HEK293 (cell line): ENCODE measurements around the gene WDR72.

Experiments used
- CTCF ChIA-PET: fragments of 350-600 bp; formaldehyde crosslinking; extraction: SDS; loops from one replicate; lab custom pipeline; 2021; ENCODE audit warnings: antibody characterized with exemption; lab: Yijun Ruan, JAX
- POLR2A ChIA-PET: fragments of 300-600 bp; formaldehyde crosslinking; extraction: SDS; loops from one replicate; lab custom pipeline; 2020; ENCODE audit warnings: antibody characterized with exemption, inconsistent platforms; lab: Yijun Ruan, JAX
- H3K27ac ChIP-seq: fragments of 200-500 bp; sonication (Bioruptor generic); 2 replicates; pipeline ENCODE4 v1.5.1; 2014; ENCODE audit warnings: low read depth, low read length, control low read depth, inconsistent platforms; ENCODE audit errors: extremely low read depth
- H3K36me3 ChIP-seq, 2 experiments: fragments of 200-500 bp in 1 of 2; sonication (Bioruptor generic) in 1 of 2; 1 replicate in 1 of 2; 2 replicates in 1 of 2; pipeline ENCODE4 v1.5.1; 2014 to 2017; ENCODE audit warnings: inconsistent platforms in 2 of 2, low read length in 2 of 2; ENCODE audit not compliant: control insufficient read depth in 2 of 2, insufficient read depth in 1 of 2
- H3K4me1 ChIP-seq: fragments of 200-500 bp; sonication (Bioruptor generic); 2 replicates; pipeline ENCODE4 v1.5.1; 2014; ENCODE audit warnings: mild to moderate bottlenecking, low read length, inconsistent platforms; ENCODE audit not compliant: control insufficient read depth, insufficient read depth
- H3K4me3 ChIP-seq: 2 replicates; pipeline ENCODE4 v1.5.1; 2011; ENCODE audit warnings: low read depth, mild to moderate bottlenecking, control low read depth, low read length, moderate library complexity
- H3K9me3 ChIP-seq: fragments of 200-500 bp; sonication (Bioruptor generic); 2 replicates; pipeline ENCODE4 v1.5.1; 2014; ENCODE audit warnings: low read depth, low read length, inconsistent platforms; ENCODE audit not compliant: control insufficient read depth, insufficient read depth
- AEBP2 ChIP-seq: fragments of 450-650 bp; formaldehyde crosslinking; IDR thresholded peaks from 2 replicates; pipeline ENCODE4 v1.5.1; 2016; ENCODE audit warnings: missing biosample characterization, missing genetic modification characterization, borderline replicate concordance
- ATF2 ChIP-seq: fragments of 450-650 bp; formaldehyde crosslinking; IDR thresholded peaks from 2 replicates; pipeline ENCODE4 v1.5.1; 2016; ENCODE audit warnings: missing biosample characterization, missing genetic modification characterization, low read depth
- HIC1 ChIP-seq: fragments of 450-650 bp; formaldehyde crosslinking; IDR thresholded peaks from 2 replicates; pipeline ENCODE4 v1.5.1; 2016; ENCODE audit warnings: missing biosample characterization, missing genetic modification characterization
- KLF8 ChIP-seq: fragments of 450-650 bp; formaldehyde crosslinking; IDR thresholded peaks from 2 replicates; pipeline ENCODE4 v1.5.1; 2016; ENCODE audit warnings: missing biosample characterization, missing genetic modification characterization
- PBX3 ChIP-seq: sonication (generic); formaldehyde crosslinking; IDR thresholded peaks from 2 replicates; pipeline ENCODE4 v1.8.1; 2022; ENCODE audit warnings: mild to moderate bottlenecking, moderate library complexity, missing genetic modification reagents
- YY1 ChIP-seq: fragments of 450-650 bp; formaldehyde crosslinking; IDR thresholded peaks from 2 replicates; pipeline ENCODE4 v1.5.1; 2018; ENCODE audit warnings: missing biosample characterization, missing genetic modification characterization
- ZIC2 ChIP-seq: fragments of 450-650 bp; formaldehyde crosslinking; IDR thresholded peaks from 2 replicates; pipeline ENCODE4 v1.5.1; 2016; ENCODE audit warnings: missing biosample characterization, missing genetic modification characterization
- ZNF157 ChIP-seq: fragments of 450-650 bp; formaldehyde crosslinking; IDR thresholded peaks from 2 replicates; pipeline ENCODE4 v1.5.1; 2016; ENCODE audit warnings: missing biosample characterization, missing genetic modification characterization
- ZNF248 ChIP-seq: fragments of 450-650 bp; formaldehyde crosslinking; IDR thresholded peaks from 2 replicates; pipeline ENCODE4 v1.5.1; 2017; ENCODE audit warnings: missing biosample characterization, missing genetic modification characterization
- ZNF335 ChIP-seq: fragments of 450-650 bp; formaldehyde crosslinking; conservative IDR thresholded peaks from 2 replicates; pipeline ENCODE4 v1.5.1; 2016; ENCODE audit warnings: missing biosample characterization, missing genetic modification characterization
- ZNF416 ChIP-seq: fragments of 450-650 bp; formaldehyde crosslinking; IDR thresholded peaks from 2 replicates; pipeline ENCODE4 v1.5.1; 2016; ENCODE audit warnings: missing biosample characterization, missing genetic modification characterization
- ZNF423 ChIP-seq: fragments of 450-650 bp; formaldehyde crosslinking; IDR thresholded peaks from 2 replicates; pipeline ENCODE4 v1.5.1; 2016; ENCODE audit warnings: missing biosample characterization, missing genetic modification characterization
- ZNF488 ChIP-seq: fragments of 450-650 bp; formaldehyde crosslinking; IDR thresholded peaks from 2 replicates; pipeline ENCODE4 v1.5.1; 2016; ENCODE audit warnings: missing biosample characterization, missing genetic modification characterization
- ZNF529 ChIP-seq: fragments of 450-650 bp; formaldehyde crosslinking; IDR thresholded peaks from 2 replicates; pipeline ENCODE4 v1.5.1; 2017; ENCODE audit warnings: missing genetic modification characterization, missing biosample characterization; ENCODE audit not compliant: insufficient replicate concordance
- ZNF549 ChIP-seq: fragments of 450-650 bp; IDR thresholded peaks from 2 replicates; pipeline ENCODE4 v1.5.1; 2018; ENCODE audit warnings: missing biosample characterization, missing genetic modification characterization, mild to moderate bottlenecking, inconsistent platforms, moderate library complexity
- ZNF610 ChIP-seq: fragments of 450-650 bp; formaldehyde crosslinking; IDR thresholded peaks from 2 replicates; pipeline ENCODE4 v1.5.1; 2016; ENCODE audit warnings: missing biosample characterization, missing genetic modification characterization, borderline replicate concordance
- ZNF660 ChIP-seq: fragments of 450-650 bp; IDR thresholded peaks from 2 replicates; pipeline ENCODE4 v1.5.1; 2018; ENCODE audit warnings: missing biosample characterization, mild to moderate bottlenecking, missing genetic modification characterization
- ZNF670 ChIP-seq: fragments of 450-650 bp; formaldehyde crosslinking; IDR thresholded peaks from 2 replicates; pipeline ENCODE4 v1.5.1; 2016; ENCODE audit warnings: missing biosample characterization, missing genetic modification characterization, low read depth
- ZNF704 ChIP-seq: fragments of 450-650 bp; formaldehyde crosslinking; IDR thresholded peaks from 2 replicates; pipeline ENCODE4 v1.5.1; 2016; ENCODE audit warnings: missing biosample characterization, missing genetic modification characterization
- ZNF76 ChIP-seq: fragments of 450-650 bp; formaldehyde crosslinking; IDR thresholded peaks from 2 replicates; pipeline ENCODE4; 2016; ENCODE audit warnings: low read depth, missing biosample characterization, missing genetic modification characterization, borderline replicate concordance
- ZNF837 ChIP-seq: fragments of 450-650 bp; formaldehyde crosslinking; IDR thresholded peaks from 2 replicates; pipeline ENCODE4 v1.5.1; 2016; ENCODE audit warnings: missing biosample characterization, missing genetic modification characterization

WDR72 gene

GRCh38 chr15:53490341-53490740 is 269.1 kb downstream of the WDR72 start:
- Histone ChIP-seq H3K9me3 (no peaks in the 10 kb centered on the region), H3K36me3 (no peaks in the 10 kb centered on the region), H3K27ac (no peak overlapping the region), H3K4me1 (no peaks in the 10 kb centered on the region), H3K4me3 (no peak overlapping the region)
- CTCF ChIA-PET: no interaction called here
- no peak for TF ChIP-seq AEBP2
- no peak for TF ChIP-seq ZNF248 (tag by site-specific recombination)
- TF ChIP-seq PBX3: no peak
- TF ChIP-seq ZNF837 (tag by site-specific recombination): no peak
- TF ChIP-seq HIC1 (tag by site-specific recombination): no peak
- POLR2A ChIA-PET: no interaction called here

GRCh38 chr15:53482055-53482454 is 277.4 kb downstream of the WDR72 start:
- H3K4me3 ChIP-seq: no peak overlapping the region
- no peaks in the 10 kb centered on the region for H3K4me1 ChIP-seq
- TF ChIP-seq ZIC2 (tag by site-specific recombination) (no peak), ZNF157 (tag by site-specific recombination) (no peak), KLF8 (tag by site-specific recombination) (no peak), ZNF660 (tag by site-specific recombination) (no peak), ZNF670 (tag by site-specific recombination) (no peak), ZNF423 (tag by site-specific recombination) (no peak), ZNF335 (no peak), ZNF610 (tag by site-specific recombination) (no peak), ZNF416 (tag by site-specific recombination) (no peak), ZNF529 (tag by site-specific recombination) (no peak), ZNF549 (tag by site-specific recombination) (no peak), ATF2 (tag by site-specific recombination) (no peak), ZNF704 (tag by site-specific recombination) (no peak), ZNF76 (tag by site-specific recombination) (no peak), ZNF488 (no peak), YY1 (tag by site-specific recombination) (no peak)
- no peaks in the 10 kb centered on the region for H3K9me3 ChIP-seq
- ChIA-PET POLR2A (no interaction called here), CTCF (interaction anchor here (0.7 kb wide), 1 partner anchor 19 kb away, joined by 3 read pairs; no protein-coding TSS in a partner anchor)
- no peaks in the 10 kb centered on the region for H3K36me3 ChIP-seq
- no peak overlapping the region for H3K27ac ChIP-seq
